Left ventricle myocardium superior (tissue), 1 donor: ENCODE data around the gene ISM1. TPM values are rescaled to one million over a fixed set of nuclear protein-coding genes. Genes with fewer than 3 reads are reported as not detected.

ENCODE experiments used
- ATAC-seq: fragments of 200-7000 bp; cut with Tn5 transposase; one replicate; pipeline ENCODE4 v1.9.1; 2020; ENCODE audit warnings: mild to moderate bottlenecking, moderate library complexity
- DNase-seq: peaks from one replicate; pipeline ENCODE4 v3.0.0-alpha.2; 2020
- intact Hi-C: fragments of 100-400 bp; cut with micrococcal nuclease; formaldehyde crosslinking; loops from one replicate; pipeline ENCODE4 v1.11.0; 2022
- total RNA-seq: library from RNA; stranded (reverse); fragmentation: NEBNext Ultra II Directional; extraction: Animal tissue kit (Norgen Biotek cat#: 25700); gene quantifications from one replicate; pipeline ENCODE4 v1.2.1, GENCODE V29; 2021
- donor health status: DM: no; HTN: yes; CAD: no; lungs with severe emphysema.

ISM1 gene
- total RNA-seq, 1 donor from 2014 or later: 1.7 TPM

DNA sequence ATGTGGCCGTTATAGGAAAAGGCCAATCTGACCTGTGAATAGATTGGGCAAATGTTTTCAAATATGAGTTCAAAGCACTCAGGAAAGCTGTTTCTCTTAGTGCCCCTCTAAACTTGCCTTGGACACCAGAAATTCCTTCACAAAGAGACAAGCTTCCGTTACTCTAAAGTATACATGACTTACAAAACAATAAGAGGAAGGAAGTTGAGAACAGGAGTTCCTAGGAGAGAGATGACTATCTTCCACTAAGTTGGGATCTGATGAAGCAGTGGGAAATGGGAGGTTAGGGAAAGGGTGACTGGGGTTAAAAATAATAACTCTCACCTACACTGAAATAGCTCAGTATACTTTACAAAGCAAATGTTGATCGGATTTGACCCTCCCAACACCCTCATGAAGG is 50.0 kb downstream of the ISM1 start:
- DNase-seq (no peak), ATAC-seq (peak; percentile 31)
- intact Hi-C loops: no loop called here

DNA sequence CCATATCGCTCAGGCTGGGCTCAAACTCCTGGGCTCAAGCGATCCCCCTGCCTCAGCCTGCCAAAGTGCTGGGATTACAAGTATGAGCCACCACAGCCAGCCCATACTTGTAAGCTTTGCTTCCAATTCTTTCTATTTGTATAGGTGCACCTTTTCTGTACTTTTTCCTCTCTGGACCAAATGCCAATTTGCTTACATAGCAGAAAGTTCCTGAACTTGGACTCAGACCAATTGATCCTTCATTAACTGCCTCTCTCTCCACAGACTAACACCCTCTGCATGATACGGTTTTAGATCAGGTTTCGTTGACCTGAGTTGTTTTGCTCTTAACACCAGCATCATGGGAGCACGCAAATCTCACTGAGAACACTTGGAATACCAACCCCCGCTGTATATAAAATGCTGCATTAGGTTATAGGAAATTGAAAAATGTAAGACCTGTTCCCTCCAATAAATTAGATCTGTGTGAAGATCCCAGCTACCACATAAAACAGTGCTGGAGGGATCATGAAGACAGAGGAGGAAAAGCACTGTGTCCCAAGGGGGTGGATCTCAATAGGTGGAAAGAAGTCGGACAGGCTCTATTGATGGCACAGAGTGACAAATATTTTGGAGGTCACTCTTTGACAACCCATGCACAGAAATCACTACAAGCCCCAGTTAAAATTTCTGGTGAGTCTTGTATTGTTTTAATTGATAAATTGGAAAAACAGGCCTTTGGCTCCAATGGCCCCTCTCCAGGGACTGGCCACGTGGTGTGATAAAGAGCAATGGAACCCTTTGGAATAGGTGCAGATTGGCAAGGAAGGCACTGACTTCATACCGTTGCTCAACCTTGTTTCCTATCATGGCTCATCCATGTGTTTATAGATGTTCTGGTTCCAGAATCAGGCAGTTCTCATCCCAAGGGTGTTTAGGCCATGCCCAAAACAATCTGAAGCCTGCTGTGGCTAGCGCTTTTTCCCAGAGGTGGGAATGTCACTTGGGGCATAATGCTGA is 51.2 kb downstream of the ISM1 start:
- DNase-seq: no peak
- intact Hi-C loops: no loop called here
- no peak for ATAC-seq

DNA sequence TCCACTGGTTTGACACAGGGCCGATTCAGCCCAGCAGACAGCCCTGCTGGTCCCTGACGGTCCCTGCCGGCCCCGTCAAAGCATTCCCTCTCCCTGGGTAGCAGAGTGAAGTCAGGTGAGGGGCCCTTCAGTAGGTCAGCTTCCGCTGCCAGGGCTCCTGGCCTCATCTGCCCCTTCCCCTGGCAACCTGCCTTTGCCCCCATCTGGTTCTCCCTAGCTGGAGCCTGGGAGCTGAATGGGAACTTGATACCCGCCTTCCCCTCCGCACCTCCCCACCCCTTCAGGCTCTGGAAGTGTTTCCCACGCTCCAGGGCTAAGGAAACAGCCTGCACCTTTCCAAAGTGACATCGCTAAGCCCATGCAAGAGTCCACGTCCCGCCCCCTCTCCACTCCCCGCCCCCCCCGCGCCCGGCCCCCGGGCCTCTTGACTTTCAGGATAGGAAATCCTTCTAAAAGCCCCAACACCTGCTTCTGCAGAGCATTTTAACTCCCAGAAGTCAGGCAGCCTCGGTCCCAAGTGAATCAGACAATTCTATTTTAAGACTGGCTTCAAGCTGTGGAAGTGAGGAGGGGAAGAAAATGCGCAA is 53.3 kb downstream of the ISM1 start:
- ATAC-seq: no peak
- intact Hi-C loops: no loop called here
- no peak for DNase-seq

DNA sequence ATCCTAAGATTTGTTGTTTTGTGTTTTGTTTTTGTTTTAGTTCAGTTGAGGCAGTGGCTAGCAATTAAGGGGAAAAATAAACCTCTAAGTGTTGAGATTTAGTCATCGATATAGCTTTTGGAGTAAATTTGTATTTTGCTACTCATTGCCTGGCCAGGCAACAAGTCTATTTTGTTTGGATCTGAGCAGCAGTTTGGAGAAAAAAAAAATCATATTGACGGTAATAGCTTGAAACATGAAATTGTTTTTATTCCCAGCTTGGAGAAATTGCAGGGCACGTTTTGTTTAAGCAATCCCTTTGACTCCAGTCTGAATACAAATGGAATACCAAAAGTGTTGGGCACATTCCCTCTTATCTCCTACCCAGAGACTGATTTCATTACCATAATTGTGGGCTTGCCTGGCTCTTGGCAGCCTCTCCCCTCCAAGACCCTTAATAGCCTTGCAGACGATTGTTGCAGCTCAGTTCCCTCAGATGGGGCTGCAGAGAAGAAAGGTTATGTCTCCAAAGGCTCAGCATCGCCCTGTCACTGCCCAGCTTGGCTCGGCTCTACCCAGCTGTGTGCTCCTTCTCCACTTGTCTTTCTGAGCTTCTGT is 56.0 kb downstream of the ISM1 start:
- intact Hi-C loops: no loop called here
- no peak for ATAC-seq
- DNase-seq: no peak

DNA sequence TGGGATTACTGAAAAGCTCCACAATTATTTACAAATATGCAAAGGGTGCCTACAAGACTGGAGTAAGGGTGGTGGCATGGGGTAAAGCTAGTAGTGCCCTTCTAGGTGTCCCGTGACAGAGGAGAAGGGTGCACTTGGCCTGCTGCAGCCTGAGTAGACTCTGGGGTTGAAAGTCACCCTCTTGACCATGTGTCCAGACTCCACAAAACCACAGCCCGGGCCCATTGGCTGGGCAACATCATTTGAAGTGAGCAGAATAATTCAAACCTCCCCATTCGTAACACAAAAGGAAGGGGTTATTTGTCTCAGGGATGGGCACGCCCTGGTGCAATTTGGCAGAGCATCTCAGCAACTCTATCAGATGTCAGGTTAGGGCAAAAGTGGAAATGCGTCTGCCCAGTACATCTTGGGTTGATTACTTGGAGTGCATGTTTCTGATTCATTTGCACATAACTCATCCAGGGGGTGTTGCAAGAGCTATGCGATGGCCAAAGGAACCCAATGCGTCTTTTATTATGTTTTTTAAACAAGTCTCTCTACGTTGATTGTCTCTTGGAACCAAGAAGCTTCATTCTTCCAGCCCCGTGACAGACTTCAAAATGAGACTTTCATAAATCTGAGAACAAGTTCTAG is 56.7 kb downstream of the ISM1 start:
- intact Hi-C loops: no loop called here
- DNase-seq (no peak), ATAC-seq (no peak)

DNA sequence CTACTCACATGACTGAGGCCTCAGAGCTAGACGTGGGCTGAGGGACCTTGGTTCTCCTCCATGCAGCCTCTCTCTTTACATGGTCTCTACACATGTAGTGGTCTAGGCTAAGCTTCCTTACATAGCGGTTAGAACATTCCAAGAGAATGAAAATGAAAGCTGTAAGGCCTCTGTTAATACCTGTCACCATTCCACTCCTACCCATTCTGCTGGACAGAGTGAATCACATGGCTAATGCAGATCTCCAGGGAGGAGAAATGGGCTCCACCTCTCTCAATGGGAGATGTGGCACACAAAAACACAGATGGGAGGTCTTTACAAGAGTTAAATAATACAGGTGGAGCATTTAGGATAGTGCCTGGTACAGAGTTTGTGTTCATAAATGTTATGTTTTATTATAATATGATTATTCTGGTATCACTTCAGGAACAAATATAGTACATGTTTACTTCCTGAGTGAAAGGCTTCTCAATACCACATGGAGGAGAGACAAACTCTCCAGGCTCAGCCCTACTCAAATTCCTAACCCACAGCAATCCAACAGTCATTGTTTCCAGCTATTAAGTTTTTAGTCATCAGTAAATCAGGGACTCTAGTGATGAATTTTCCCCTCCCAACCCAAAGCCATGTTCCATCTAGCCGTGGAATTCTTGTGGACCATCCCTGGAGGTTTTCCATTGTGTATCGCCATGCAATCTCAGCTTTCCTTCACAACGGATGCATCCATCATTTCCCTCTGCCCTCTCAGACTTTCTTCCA is 57.9 kb downstream of the ISM1 start:
- ATAC-seq: no peak
- intact Hi-C loops: no loop called here

DNA sequence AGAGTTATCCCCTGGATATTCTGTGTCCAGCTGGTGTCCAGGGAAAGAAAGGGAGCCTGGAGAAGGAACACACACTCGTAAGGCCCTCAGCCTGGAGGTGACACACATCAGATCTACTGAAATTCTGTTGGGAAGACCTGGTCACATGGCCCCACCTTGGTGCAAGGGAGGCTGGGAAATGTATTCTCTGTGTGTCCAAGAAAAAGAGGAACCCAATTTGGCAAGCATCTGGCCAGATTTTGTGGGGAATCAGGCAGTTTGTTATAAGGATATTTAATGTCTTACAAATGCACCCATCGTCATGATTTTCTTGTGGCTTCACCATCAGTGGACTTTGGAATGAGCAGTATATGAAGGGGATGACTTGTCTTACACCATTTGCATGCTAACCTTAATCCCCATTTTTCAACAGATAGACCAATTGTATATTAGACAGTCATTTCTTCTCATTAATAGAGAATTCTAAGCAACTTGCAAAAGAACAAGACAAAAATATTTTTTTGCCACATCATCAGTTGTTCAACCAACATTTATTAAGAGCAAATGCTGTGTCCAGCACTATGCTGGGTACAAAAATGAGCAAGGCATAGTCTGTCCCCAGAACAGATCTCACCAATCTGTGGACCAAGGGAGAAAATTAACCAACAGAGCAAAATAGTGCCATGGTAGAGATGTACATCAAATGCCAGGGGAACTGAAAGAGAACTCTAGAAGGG is 59.7 kb downstream of the ISM1 start:
- intact Hi-C loops: no loop called here
- ATAC-seq: no peak

More for the DNA sequence above, 57.9 kb downstream of the ISM1 start:
- no peak for DNase-seq

DNA sequence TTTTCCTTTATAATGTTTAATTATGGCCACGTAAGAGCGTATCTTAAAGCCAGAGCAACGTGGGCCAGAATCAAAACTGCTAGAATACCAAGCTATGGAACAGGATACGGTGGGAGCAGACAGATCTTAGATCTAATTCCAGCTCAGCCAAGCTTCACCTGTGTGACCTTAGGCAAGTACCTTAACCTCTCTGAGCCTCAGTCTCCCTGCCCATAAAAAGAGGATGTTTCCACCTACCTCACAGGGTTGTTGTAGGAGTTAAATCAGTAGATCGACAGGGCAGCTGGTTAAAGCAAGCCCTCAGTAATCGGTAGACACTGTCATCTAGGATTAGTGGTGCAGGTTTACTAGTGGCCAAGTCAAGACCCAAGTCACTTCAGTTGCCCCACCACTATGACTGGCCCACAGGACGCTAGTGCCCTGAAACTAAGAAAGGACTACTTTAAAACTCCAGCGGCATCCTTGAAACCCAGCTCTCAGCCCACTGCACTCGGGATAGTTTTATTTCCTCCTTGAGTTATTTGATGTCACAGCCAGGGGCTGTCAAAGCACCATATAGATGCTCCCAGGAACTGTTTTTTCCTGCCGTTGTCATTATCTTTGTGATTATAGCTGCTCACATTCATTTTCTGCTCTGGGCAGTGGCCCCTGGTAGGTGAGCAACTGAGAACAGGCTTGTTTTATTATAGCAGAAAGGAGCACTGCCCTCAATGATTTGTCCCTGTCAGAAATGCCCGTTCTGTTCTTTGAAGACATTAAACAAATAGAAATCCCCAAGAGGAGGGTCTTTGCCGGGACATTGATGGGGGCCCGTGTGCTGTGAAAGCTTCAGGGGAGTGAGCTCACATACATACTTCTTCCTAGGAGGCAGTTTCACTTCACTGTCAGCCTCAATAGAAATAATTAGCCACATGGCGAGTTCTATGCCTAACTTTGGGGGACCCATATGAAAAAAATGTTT is 63.1 kb downstream of the ISM1 start:
- intact Hi-C loops: no loop called here
- no peak for ATAC-seq
- DNase-seq: no peak

More for the DNA sequence above, 59.7 kb downstream of the ISM1 start:
- no peak for DNase-seq

DNA sequence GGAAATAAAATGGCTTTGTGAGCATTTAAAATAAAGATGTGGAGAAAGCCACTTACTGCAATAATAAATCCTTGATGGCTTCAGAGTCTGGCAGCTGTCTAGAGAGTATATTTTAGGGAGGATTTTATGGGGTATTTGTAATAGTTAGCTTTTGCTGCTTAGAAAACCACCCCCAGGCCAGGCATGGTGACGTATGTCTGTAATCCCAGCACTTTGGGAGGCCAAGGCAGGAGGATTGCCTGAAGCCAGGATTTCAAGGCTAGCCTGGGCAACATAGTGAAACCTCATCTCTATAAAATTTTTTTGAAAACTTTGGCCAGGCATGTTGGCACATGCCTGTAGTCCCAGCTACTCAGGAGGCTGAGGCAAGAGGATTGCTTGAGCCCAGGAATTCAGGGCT is 63.8 kb downstream of the ISM1 start:
- intact Hi-C loops: no loop called here
- DNase-seq (no peak), ATAC-seq (no peak)

DNA sequence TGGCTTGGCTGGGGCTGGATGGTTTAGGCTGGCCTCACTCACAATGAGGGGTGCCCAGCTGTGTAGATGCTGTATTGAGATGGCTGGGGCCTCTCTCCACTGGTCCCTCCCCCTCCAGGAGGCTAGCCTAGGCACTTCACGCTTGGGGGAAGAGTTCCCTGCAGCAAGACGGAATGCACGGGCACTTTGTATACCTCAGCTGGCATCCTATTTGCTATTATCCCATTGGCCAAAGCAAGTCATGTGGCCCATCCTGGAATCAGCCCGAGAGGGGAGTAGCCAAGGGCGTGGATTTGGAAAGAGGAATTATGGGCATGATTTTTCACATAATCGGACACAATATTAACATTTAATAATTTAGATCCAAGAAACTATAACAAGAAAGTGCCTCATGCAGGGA is 64.3 kb downstream of the ISM1 start:
- ATAC-seq: no peak
- no peak for DNase-seq
- intact Hi-C loops: no loop called here

DNA sequence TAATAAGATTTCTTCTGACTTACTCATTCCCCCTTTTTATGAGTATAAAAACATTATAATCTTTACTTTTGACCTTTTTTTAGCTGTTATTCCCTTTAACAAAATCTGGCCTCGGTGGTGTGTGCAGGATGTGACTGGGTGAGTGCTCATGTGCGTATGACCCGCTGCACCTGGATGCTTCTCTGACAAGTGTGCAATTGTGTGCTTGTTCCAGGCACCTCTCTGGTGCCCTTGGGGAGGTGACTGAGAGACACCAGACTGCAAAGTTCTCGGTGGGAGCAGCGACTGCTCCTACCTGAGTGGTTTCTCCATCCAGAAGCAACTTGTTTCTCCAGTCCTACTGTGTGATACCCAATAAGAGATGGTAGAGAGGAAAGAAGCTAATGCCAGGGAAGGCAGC is 65.0 kb downstream of the ISM1 start:
- intact Hi-C loops: no loop called here
- DNase-seq (no peak), ATAC-seq (no peak)

DNA sequence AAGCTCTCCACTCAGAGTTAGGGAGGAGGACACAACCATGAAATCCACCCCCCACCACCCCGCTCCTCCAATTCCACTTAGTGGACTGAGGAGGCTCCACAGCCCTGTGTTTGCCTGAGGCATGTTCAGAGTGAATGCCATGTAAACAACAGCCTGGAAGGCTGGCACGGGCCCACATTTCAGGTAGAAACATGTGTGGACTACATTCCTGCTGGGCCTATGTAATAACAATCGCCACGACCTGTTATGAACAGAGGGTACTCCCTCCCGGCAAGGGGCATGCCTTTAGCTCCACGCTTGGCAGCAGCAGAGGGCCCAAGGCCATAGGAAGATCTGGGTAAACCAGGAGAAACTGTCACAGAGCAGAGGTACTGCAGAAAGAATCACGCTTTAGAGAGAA is 65.5 kb downstream of the ISM1 start:
- intact Hi-C loops: no loop called here
- no peak for ATAC-seq

DNA sequence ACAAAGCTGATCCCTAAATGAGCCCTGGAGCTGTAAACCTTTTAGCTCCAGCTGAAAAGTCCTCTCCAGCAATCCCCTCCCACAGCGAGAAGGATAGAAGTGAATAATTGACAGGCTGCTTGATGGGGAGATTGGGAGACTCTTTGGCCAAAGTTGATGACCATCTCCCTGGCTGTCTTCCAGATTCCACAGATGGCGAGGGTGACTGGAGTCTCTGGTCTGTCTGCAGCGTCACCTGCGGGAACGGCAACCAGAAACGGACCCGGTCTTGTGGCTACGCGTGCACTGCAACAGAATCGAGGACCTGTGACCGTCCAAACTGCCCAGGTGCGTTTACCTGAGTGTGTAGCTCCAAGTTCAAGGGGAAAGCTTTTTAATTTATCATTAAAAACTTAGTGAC is 67.3 kb downstream of the ISM1 start:
- no peak for DNase-seq
- no peak for ATAC-seq
- intact Hi-C loops: no loop called here

More for the DNA sequence above, 65.5 kb downstream of the ISM1 start:
- no peak for DNase-seq

DNA sequence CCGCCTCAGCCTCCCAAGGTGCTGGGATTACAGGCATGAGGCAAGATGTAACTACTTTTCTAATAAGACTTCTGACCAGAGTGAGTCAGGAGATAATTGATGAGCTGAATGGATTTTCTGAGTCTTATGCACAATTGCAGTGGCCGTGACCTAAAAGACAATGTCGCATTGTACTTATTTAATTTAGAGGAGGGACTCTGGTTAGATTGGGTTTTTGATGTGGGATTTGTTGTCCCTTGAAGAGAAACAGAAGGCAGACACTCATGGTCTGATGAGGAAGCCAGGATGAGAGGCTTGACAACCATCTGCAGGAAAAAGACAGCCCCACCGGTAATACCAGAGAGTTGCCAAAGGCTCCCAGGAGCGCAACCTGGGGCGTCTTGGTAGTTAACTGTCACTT is 68.0 kb downstream of the ISM1 start:
- no peak for ATAC-seq
- no peak for DNase-seq
- intact Hi-C loops: no loop called here

DNA sequence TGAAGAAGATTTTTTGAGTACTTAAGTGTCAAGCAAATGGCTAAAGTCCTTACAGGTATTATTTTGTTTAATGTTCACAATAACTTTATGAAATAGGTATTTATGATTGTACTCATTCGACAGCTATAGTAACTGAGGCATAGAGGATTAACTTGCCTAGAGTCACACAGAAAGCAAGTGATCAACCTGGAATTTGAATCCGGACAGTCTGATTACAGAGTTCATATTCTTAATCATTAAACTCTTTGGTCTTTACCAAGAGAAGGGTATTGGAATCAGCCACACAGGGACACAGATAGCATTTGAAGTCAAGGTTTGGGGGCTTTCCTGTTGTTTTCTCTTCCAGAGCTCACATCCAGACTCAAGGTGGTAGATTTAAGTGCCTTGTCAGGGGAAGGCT is 69.7 kb downstream of the ISM1 start:
- intact Hi-C loops: no loop called here
- DNase-seq (no peak), ATAC-seq (no peak)

DNA sequence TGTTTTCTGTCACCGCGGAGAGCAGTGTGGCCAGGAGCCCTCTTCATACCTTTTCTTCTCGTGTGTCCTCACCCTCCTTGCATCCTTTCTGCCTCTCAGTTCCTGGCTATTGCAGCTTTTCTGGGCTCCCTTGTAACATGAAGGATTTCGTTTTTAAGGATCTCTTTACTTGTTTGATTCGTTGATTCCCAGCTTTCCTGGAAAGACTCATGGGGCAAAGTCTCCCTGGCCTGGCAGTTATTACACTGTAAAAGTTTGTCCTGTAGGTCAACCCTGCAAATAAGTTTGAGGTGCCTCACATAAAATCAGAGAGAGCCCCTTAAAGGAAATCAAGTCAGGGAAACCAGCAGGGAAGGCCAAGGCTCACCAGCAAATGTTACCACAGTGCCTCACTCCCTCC is 70.1 kb downstream of the ISM1 start:
- ATAC-seq (no peak), DNase-seq (no peak)
- intact Hi-C loops: no loop called here

DNA sequence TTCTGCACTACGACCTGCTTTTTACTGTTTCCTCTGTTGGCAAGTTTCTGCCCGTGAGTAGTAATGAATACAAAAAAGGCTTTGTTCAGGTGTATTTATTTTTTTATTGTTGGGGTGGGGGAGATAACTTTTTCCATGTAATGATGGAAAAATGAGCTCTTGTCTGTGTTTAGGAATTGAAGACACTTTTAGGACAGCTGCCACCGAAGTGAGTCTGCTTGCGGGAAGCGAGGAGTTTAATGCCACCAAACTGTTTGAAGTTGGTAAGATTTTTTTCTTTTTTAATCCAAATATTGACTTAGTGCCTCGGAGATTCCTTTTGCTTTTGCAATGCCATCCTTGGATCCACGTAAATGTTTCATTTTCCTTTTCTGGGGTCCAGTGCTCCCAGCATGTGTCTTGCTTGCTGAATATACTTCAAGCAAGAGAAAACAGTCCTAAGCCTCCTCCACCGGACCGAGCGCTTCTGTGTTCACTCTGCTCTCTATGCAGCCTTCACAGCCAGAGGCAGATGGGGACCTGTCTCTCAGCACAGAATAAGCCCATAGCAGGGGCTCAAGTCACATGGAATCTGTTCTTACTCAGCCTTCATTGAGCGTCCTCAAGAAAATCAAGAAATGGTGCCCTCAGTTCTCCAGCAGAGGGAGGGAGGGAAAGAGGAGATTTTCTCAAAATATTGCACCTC is 71.3 kb downstream of the ISM1 start:
- no peak for ATAC-seq
- no peak for DNase-seq
- intact Hi-C loops: no loop called here
